ENCODE results near the gene FLRT2.

DNA sequence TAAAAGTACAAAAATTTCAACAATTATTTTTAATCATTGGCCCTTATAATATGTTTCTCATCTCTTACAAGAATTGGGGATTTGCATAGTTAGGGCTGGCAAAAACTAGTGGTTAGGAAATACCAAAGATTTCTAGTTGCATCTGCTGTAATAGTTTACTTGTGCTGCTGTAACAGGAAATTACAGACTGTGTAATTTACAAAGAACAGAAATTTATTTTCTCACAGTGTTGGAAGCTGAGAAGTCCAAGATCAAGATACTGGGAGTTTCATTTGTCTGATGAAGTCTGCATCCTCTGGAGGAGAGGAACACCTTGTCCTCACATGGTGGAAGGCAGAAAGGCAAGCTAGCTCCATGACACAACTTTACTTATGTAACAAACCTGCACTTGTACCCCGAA lies 157.0 kb downstream of the FLRT2 start:
- TF ChIP-seq CTCF (conservative IDR thresholded peaks at IDR 0.05; ENCODE audit: low read depth, low read length) (no peak), EZH2phosphoT487 (IDR thresholded peaks at IDR 0.05; ENCODE audit: borderline replicate concordance, low read length) (no peak)

Data from PC-3 (cell line).